T-cell (primary cell): ENCODE results near the gene L3MBTL1. TPM values are rescaled to one million over a fixed set of nuclear protein-coding genes. Genes with fewer than 3 reads are reported as not detected.

Experiments used
- ATAC-seq, 4 experiments: fragments of 200-7000 bp in 3 of 4; fragments of 150-1000 bp in 1 of 4; cut with Tn5 transposase; replicated peaks in 1 of 4; 1 replicate in 3 of 4; 2 replicates in 1 of 4; pipeline ENCODE4 v1.10.0; 2021; ENCODE audit warnings: moderate library complexity in 3 of 4, mild to moderate bottlenecking in 2 of 4, moderate number of reproducible peaks in 1 of 4
- CTCF ChIA-PET, 2 donors: fragments of 300-600 bp; sonication (Branson Sonifier 250); formaldehyde crosslinking; loops; one replicate each; lab custom pipeline; 2022; ENCODE audit warnings: antibody characterized with exemption in 2 of 2; lab: Charles Lee
- POLR2A ChIA-PET, 2 donors: fragments of 300-600 bp; sonication (Branson Sonifier 250); formaldehyde crosslinking; loops; one replicate each; lab custom pipeline; 2022; ENCODE audit warnings: antibody characterized with exemption in 2 of 2; lab: Charles Lee
- DNase-seq, 35 experiments: peaks; one replicate each; pipeline versions ENCODE4 v3.0.0 to v3.0.0-alpha.2; 2013 to 2023
- H3K27ac ChIP-seq: one replicate; pipeline ENCODE4 v1.5.1; 2013; ENCODE audit warnings: low read length
- H3K27me3 ChIP-seq, 2 experiments: replicated peaks in 1 of 2; 1 replicate in 1 of 2; 2 replicates in 1 of 2; pipeline versions ENCODE4 v1.6.1 to v1.7.0; 2013; ENCODE audit warnings: low read length in 1 of 2, mixed read lengths in 1 of 2; ENCODE audit not compliant: control insufficient read depth in 2 of 2, insufficient read depth in 2 of 2; ENCODE audit errors: extremely low read depth in 1 of 2
- H3K36me3 ChIP-seq, 2 donors: 1 replicate in 1 of 2; 2 replicates in 1 of 2; pipeline versions ENCODE4 v1.6.1 to v1.7.0; 2013; ENCODE audit warnings: low read length in 1 of 2; ENCODE audit not compliant: control insufficient read depth in 2 of 2, insufficient read depth in 1 of 2; ENCODE audit errors: extremely low read depth in 1 of 2
- H3K4me1 ChIP-seq, 2 experiments: 1 replicate in 1 of 2; 2 replicates in 1 of 2; pipeline versions ENCODE4 v1.6.1 to v1.7.0; 2013; ENCODE audit warnings: low read length in 2 of 2, mixed read lengths in 1 of 2; ENCODE audit not compliant: insufficient read depth in 2 of 2, control insufficient read depth in 1 of 2; ENCODE audit errors: extremely low read depth in 1 of 2
- H3K4me3 ChIP-seq, 2 donors: 1 replicate in 1 of 2; 2 replicates in 1 of 2; pipeline versions ENCODE4 v1.5.1 to v1.7.0; 2013; ENCODE audit warnings: mild to moderate bottlenecking in 2 of 2, low read length in 1 of 2, moderate library complexity in 1 of 2; ENCODE audit not compliant: control insufficient read depth in 1 of 2; ENCODE audit errors: extremely low read depth in 1 of 2
- H3K9me3 ChIP-seq: 2 replicates; pipeline ENCODE4 v1.7.0; 2013
- H3K27ac Mint-ChIP-seq, 2 donors: one replicate each; pipeline ENCODE4 v1.8.0; 2020 to 2021; ENCODE audit warnings: mild to moderate bottlenecking in 2 of 2, mixed read lengths in 2 of 2
- H3K27me3 Mint-ChIP-seq, 2 donors: one replicate each; pipeline ENCODE4 v1.8.0; 2021 to 2022; ENCODE audit warnings: mixed read lengths in 2 of 2
- H3K36me3 Mint-ChIP-seq: one replicate; pipeline ENCODE4 v1.8.0; 2021; ENCODE audit warnings: mixed read lengths
- H3K4me1 Mint-ChIP-seq, 3 donors: one replicate each; pipeline ENCODE4 v1.8.0; 2020 to 2022; ENCODE audit warnings: mixed read lengths in 3 of 3, mild to moderate bottlenecking in 1 of 3
- H3K4me3 Mint-ChIP-seq, 3 donors: one replicate each; pipeline ENCODE4 v1.8.0; 2020 to 2022; ENCODE audit warnings: mild to moderate bottlenecking in 3 of 3, mixed read lengths in 3 of 3, moderate library complexity in 3 of 3
- H3K9me3 Mint-ChIP-seq, 3 donors: one replicate each; pipeline ENCODE4 v1.8.0; 2020 to 2022; ENCODE audit warnings: mixed read lengths in 3 of 3
- WGBS: methylation state at CpG from one replicate; pipeline ENCODE4 v1.1.5; 2013; ENCODE audit warnings: missing lambda C conversion rate; ENCODE audit not compliant: insufficient coverage; 5-methylcytosine and 5-hydroxymethylcytosine counted together
- total RNA-seq, 35 experiments: library from RNA in 6 of 35; stranded (reverse) in 6 of 35; fragments of 120-200 nt in 1 of 35; gene quantifications; one replicate each; pipeline versions ENCODE4 v1.2.1 to v1.2.4 and lab custom pipeline; 2013 to 2026

L3MBTL1 gene
- total RNA-seq, 5 donors from 2014 or later (not counting 1 experiment from before 2014, with no cell fraction given) = 15.5 to 20.1 (median 16.1) TPM

GRCh38 chr20:43572891-43573290 is 65.4 kb downstream of the L3MBTL1 start:
- H3K9me3 ChIP-seq = no peaks in the 10 kb centered on the region
- ChIA-PET POLR2A (no interaction called here), CTCF (no interaction called here)
- no peak overlapping the region for H3K4me3 ChIP-seq
- no peak overlapping the region for H3K4me3 Mint-ChIP-seq
- DNase-seq (no peak), ATAC-seq (no peak)
- H3K27me3 ChIP-seq = peaks cover 0 to 6% of the 10 kb centered on the region in 2 experiments
- WGBS = 88% methylated on average over 8 of the region's 8 CpGs
- no peak overlapping the region for H3K27ac Mint-ChIP-seq
- H3K4me1 Mint-ChIP-seq = no peaks in the 10 kb centered on the region
- H3K4me1 ChIP-seq = no peaks in the 10 kb centered on the region
- H3K36me3 ChIP-seq = no peaks in the 10 kb centered on the region
- H3K9me3 Mint-ChIP-seq = no peaks in the 10 kb centered on the region
- no peak overlapping the region for H3K27ac ChIP-seq
- no peaks in the 10 kb centered on the region for H3K27me3 Mint-ChIP-seq
- H3K36me3 Mint-ChIP-seq = no peaks in the 10 kb centered on the region

DNA sequence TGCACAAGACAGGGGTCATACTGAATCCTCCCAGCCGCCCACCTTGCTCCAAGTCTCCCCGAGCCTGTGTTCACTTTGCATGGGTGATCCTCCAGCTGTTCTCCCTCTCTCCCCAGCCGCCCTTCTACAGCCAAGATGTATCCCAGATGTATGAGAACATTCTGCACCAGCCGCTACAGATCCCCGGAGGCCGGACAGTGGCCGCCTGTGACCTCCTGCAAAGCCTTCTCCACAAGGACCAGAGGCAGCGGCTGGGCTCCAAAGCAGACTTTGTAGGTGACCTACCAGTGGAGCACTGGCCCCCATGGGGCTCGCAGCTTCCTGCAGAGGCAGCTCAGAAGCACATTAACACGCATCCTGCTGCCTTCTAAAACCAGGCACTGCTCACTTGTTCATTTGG is 68.6 kb downstream of the L3MBTL1 start:
- Mint-ChIP-seq H3K4me1 (peaks cover 0 to 3% (median 0%) of the 10 kb centered on the region in 3 donors), H3K27me3 (no peaks in the 10 kb centered on the region), H3K9me3 (no peaks in the 10 kb centered on the region), H3K4me3 (no peak overlapping the region), H3K36me3 (no peaks in the 10 kb centered on the region), H3K27ac (no peak overlapping the region)
- Histone ChIP-seq H3K9me3 (no peaks in the 10 kb centered on the region), H3K27ac (no peak overlapping the region), H3K27me3 (peaks cover 0 to 6% of the 10 kb centered on the region in 2 experiments), H3K4me3 (no peak overlapping the region), H3K4me1 (no peaks in the 10 kb centered on the region), H3K36me3 (no peaks in the 10 kb centered on the region)
- CTCF ChIA-PET = no interaction called here
- 79% methylated on average over 9 of the region's 10 CpGs for WGBS
- ATAC-seq (no peak), DNase-seq (no peak)
- POLR2A ChIA-PET = interaction anchor here in 1 of 2 donors (0.6 kb wide), 1 partner anchor 35 kb away, joined by 12 read pairs; no protein-coding TSS in a partner anchor

GRCh38 chr20:43579861-43580793 is 72.6 kb downstream of the L3MBTL1 start:
- Mint-ChIP-seq H3K27me3 (no peaks in the 10 kb centered on the region), H3K36me3 (no peaks in the 10 kb centered on the region), H3K27ac (no peak overlapping the region), H3K9me3 (no peaks in the 10 kb centered on the region), H3K4me3 (no peak overlapping the region), H3K4me1 (peaks cover 0 to 3% (median 0%) of the 10 kb centered on the region in 3 donors)
- ATAC-seq = no peak
- CTCF ChIA-PET = no interaction called here
- Histone ChIP-seq H3K4me1 (no peaks in the 10 kb centered on the region), H3K27ac (no peak overlapping the region), H3K36me3 (no peaks in the 10 kb centered on the region), H3K9me3 (no peaks in the 10 kb centered on the region), H3K27me3 (peaks cover 0 to 7% of the 10 kb centered on the region in 2 experiments), H3K4me3 (no peak overlapping the region)
- no CpG with 5 or more reads among the region's 7 CpGs for WGBS
- POLR2A ChIA-PET = interaction anchor here in 1 of 2 donors (0.7 kb wide), 1 partner anchor 519 kb away, joined by 16 read pairs; no protein-coding TSS in a partner anchor
- DNase-seq = no peak

- H3K4me1 ChIP-seq = no peaks in the 10 kb centered on the region
- 83% methylated on average over 4 of the region's 7 CpGs for WGBS
- no peaks in the 10 kb centered on the region for H3K9me3 Mint-ChIP-seq
- no peak overlapping the region for H3K27ac Mint-ChIP-seq
- H3K4me1 Mint-ChIP-seq = peaks cover 0 to 3% (median 0%) of the 10 kb centered on the region in 3 donors
- H3K4me3 Mint-ChIP-seq = no peak overlapping the region
- no peaks in the 10 kb centered on the region for H3K9me3 ChIP-seq
- no peaks in the 10 kb centered on the region for H3K36me3 ChIP-seq
- DNase-seq = no peak
- H3K4me3 ChIP-seq = no peak overlapping the region
- CTCF ChIA-PET = interaction anchor here in 1 of 2 donors (0.6 kb wide), 1 partner anchor 1035 kb away, joined by 3 read pairs; no protein-coding TSS in a partner anchor
- POLR2A ChIA-PET = no interaction called here
- H3K27me3 ChIP-seq = peaks cover 0 to 9% of the 10 kb centered on the region in 2 experiments
- peaks cover 7 to 8% of the 10 kb centered on the region in 2 donors for H3K27me3 Mint-ChIP-seq
- H3K27ac ChIP-seq = no peak overlapping the region
- H3K36me3 Mint-ChIP-seq = no peaks in the 10 kb centered on the region
- no peak for ATAC-seq
Observed at GRCh38 chr20:43583133-43583864, 75.8 kb downstream of the L3MBTL1 start.

DNA sequence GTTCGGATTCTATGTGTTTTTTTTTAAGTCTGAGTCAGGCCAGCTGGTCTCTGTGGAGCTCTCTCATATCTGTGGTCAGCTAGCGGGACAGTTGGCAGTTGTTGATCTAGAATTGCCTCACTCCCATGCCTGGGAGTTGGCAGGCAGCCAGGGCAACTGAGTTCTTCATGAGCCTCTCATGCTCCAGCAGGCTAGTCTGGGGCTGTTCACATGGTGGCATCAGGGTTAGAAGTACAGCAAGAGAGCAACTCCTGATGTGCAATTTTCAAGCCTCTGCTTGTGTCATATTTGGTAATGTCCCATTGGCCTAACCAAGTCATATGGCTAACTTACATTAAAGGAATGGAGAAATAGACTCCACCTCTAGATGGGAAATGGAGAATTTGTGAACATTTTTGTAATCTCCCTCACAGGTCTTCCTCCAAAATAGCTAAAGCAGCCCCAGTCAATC is 76.5 kb downstream of the L3MBTL1 start:
- no peak for ATAC-seq
- ChIA-PET POLR2A (no interaction called here), CTCF (interaction anchor here in 1 of 2 donors (0.6 kb wide), 1 partner anchor 55 kb away, joined by 4 read pairs; no protein-coding TSS in a partner anchor)
- Mint-ChIP-seq H3K4me1 (peaks cover 0 to 3% (median 0%) of the 10 kb centered on the region in 3 donors), H3K27me3 (peaks cover 7 to 8% of the 10 kb centered on the region in 2 donors), H3K27ac (no peak overlapping the region), H3K4me3 (no peak overlapping the region), H3K36me3 (no peaks in the 10 kb centered on the region), H3K9me3 (no peaks in the 10 kb centered on the region)
- Histone ChIP-seq H3K9me3 (no peaks in the 10 kb centered on the region), H3K4me3 (no peak overlapping the region), H3K27me3 (peaks cover 0 to 9% of the 10 kb centered on the region in 2 experiments), H3K4me1 (no peaks in the 10 kb centered on the region), H3K36me3 (no peaks in the 10 kb centered on the region), H3K27ac (no peak overlapping the region)
- WGBS = 88% methylated on average over 2 of the region's 2 CpGs
- DNase-seq = no peak
